ENCODE data around the gene MPO. TPM values are rescaled to one million over a fixed set of nuclear protein-coding genes. Genes with fewer than 3 reads are reported as not detected.

Gene MPO
- total RNA-seq, 1 experiment from 2014 or later = not detected

GRCh38 chr17:58310511-58311428, 30.0 kb upstream of the MPO start:
- Mint-ChIP-seq H3K4me1 (peaks cover 5% of the 10 kb centered on the region), H3K27ac (no peak overlapping the region), H3K9me3 (no peaks in the 10 kb centered on the region), H3K36me3 (no peaks in the 10 kb centered on the region), H3K27me3 (ENCODE audit: low read depth) (no peaks in the 10 kb centered on the region; the same call in 1 of the 2 replicates), H3K4me3 (no peak overlapping the region)
- no peak for DNase-seq (ENCODE audit: low spot score)
- POLR2A ChIA-PET = no interaction called here
- CTCF ChIA-PET = interaction anchor here (0.6 to 1.2 kb wide), 2 partner anchors 135 to 136 kb away, joined by 3 to 4 read pairs; no protein-coding TSS in a partner anchor
- no peak for ATAC-seq
- TF ChIP-seq ZNF396 (CRISPR knock-in tag; IDR thresholded peaks at IDR 0.05; ENCODE audit: borderline replicate concordance) (no peak), MXD4 (CRISPR knock-in tag; IDR thresholded peaks at IDR 0.05; ENCODE audit: borderline replicate concordance) (no peak), ETV6 (CRISPR knock-in tag; IDR thresholded peaks at IDR 0.05) (no peak), NFATC4 (CRISPR knock-in tag; IDR thresholded peaks at IDR 0.05) (no peak), IRF1 (CRISPR knock-in tag; IDR thresholded peaks at IDR 0.05) (no peak), ZNF423 (CRISPR knock-in tag; IDR thresholded peaks at IDR 0.05) (no peak), ZBTB21 (CRISPR knock-in tag; IDR thresholded peaks at IDR 0.05; ENCODE audit: borderline replicate concordance) (no peak), ATF1 (CRISPR knock-in tag; IDR thresholded peaks at IDR 0.05) (no peak), USF2 (CRISPR knock-in tag; IDR thresholded peaks at IDR 0.05) (no peak), E2F4 (CRISPR knock-in tag; IDR thresholded peaks at IDR 0.05; ENCODE audit: borderline replicate concordance, low read depth) (no peak), ATF3 (CRISPR knock-in tag; conservative IDR thresholded peaks at IDR 0.05) (no peak), IRF2 (CRISPR knock-in tag; IDR thresholded peaks at IDR 0.05; ENCODE audit: borderline replicate concordance, low read depth) (no peak), AFF4 (CRISPR knock-in tag; IDR thresholded peaks at IDR 0.05; ENCODE audit: borderline replicate concordance) (no peak), TEAD4 (CRISPR knock-in tag; IDR thresholded peaks at IDR 0.05) (no peak), ERG (CRISPR knock-in tag; IDR thresholded peaks at IDR 0.05) (no peak), SP1 (CRISPR knock-in tag; conservative IDR thresholded peaks at IDR 0.05) (no peak), FOXK1 (CRISPR knock-in tag; IDR thresholded peaks at IDR 0.05) (no peak), PREB (CRISPR knock-in tag; IDR thresholded peaks at IDR 0.05; ENCODE audit: borderline replicate concordance) (no peak), GTF2I (CRISPR knock-in tag; conservative IDR thresholded peaks at IDR 0.05) (no peak), HMGXB4 (CRISPR knock-in tag; IDR thresholded peaks at IDR 0.05) (no peak)
